ENCODE data around the gene MTFMT.

DNA sequence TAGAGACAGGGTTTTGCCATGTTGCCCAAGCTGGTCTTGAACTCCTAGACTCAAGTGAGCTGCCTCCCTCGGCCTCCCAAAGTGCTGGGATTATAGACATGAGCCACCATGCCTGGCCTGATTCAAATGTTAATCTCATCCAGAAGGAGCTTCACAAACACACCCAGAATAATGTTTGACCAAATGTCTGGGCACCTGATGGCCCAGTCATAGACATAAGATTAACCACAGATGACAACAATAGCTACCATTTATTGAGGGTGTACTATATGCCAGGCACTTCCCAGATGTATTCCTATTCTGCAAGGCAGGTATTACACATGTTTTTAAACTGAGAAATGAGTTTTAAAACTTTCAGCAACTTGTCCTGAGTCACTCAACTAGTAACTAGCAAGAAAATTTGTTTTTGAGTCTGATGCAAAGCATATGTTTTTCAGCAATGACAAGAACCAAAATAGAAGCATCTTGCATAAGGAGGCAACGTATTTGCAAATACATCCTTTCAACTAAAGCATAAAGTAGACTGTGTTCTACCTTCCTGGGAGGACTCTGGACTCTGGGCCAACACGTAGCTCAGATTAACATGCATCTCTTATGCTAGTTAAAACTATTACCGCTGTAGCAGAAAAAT, 31.6 kb downstream of the MTFMT start:
- TF ChIP-seq, protein P1, sequence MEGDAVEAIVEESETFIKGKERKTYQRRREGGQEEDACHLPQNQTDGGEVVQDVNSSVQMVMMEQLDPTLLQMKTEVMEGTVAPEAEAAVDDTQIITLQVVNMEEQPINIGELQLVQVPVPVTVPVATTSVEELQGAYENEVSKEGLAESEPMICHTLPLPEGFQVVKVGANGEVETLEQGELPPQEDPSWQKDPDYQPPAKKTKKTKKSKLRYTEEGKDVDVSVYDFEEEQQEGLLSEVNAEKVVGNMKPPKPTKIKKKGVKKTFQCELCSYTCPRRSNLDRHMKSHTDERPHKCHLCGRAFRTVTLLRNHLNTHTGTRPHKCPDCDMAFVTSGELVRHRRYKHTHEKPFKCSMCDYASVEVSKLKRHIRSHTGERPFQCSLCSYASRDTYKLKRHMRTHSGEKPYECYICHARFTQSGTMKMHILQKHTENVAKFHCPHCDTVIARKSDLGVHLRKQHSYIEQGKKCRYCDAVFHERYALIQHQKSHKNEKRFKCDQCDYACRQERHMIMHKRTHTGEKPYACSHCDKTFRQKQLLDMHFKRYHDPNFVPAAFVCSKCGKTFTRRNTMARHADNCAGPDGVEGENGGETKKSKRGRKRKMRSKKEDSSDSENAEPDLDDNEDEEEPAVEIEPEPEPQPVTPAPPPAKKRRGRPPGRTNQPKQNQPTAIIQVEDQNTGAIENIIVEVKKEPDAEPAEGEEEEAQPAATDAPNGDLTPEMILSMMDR (conservative IDR thresholded peaks at IDR 0.05; ENCODE audit: low read length): no peak
- no peak for TF ChIP-seq EZH2phosphoT487 (IDR thresholded peaks at IDR 0.05; ENCODE audit: borderline replicate concordance)
